ENCODE results near the gene BBC3.

BBC3 gene

GRCh38 chr19:47228168-47228936 lies 2.6 kb downstream of the BBC3 start:
- no peak for DNase-seq (ENCODE audit: insufficient read length)

GRCh38 chr19:47227352-47228167 lies 3.4 kb downstream of the BBC3 start:
- no peak for DNase-seq (ENCODE audit: insufficient read length)
- peak; percentile 80 for FAIRE-seq
- TF ChIP-seq TAF1 (IDR thresholded peaks at IDR 0.05; ENCODE audit: borderline replicate concordance, low read depth, low read length) (no peak), POLR2AphosphoS5 (IDR thresholded peaks at IDR 0.05; ENCODE audit: low read depth, low read length) (no peak), POLR2A (IDR thresholded peaks at IDR 0.05; ENCODE audit: low read depth, low read length) (no peak)

More at GRCh38 chr19:47228168-47228936, 2.6 kb downstream of the BBC3 start:
- TF ChIP-seq TAF1 (IDR thresholded peaks at IDR 0.05; ENCODE audit: borderline replicate concordance, low read depth, low read length) (0 out of 2 replicates have a peak, but pooled peaks have one; percentile 24), POLR2AphosphoS5 (IDR thresholded peaks at IDR 0.05; ENCODE audit: low read depth, low read length) (peak; percentile 43; the same call in 1 of the 2 replicates), POLR2A (IDR thresholded peaks at IDR 0.05; ENCODE audit: low read depth, low read length) (peak; percentile 46; the same call in 1 of the 2 replicates)
- peak; percentile 67 for FAIRE-seq

- DNase-seq (ENCODE audit: insufficient read length) (no peak), FAIRE-seq (peak; percentile 24)
These were observed 4.3 kb downstream of the BBC3 start for GRCh38 chr19:47226426-47227351.

GRCh38 chr19:47225746-47226425 lies 5.1 kb downstream of the BBC3 start:
- FAIRE-seq = peak; percentile 90
- peak; percentile 87 for DNase-seq (ENCODE audit: insufficient read length)
- TF ChIP-seq POLR2AphosphoS5 (IDR thresholded peaks at IDR 0.05; ENCODE audit: low read depth, low read length) (peak; percentile 98), POLR2A (IDR thresholded peaks at IDR 0.05; ENCODE audit: low read depth, low read length) (peak; percentile 99), TAF1 (IDR thresholded peaks at IDR 0.05; ENCODE audit: borderline replicate concordance, low read depth, low read length) (peak; percentile 93)

More at GRCh38 chr19:47226426-47227351, 4.3 kb downstream of the BBC3 start:
- TF ChIP-seq POLR2AphosphoS5 (IDR thresholded peaks at IDR 0.05; ENCODE audit: low read depth, low read length) (0 out of 2 replicates have a peak, but pooled peaks have one; percentile 52), POLR2A (IDR thresholded peaks at IDR 0.05; ENCODE audit: low read depth, low read length) (peak; percentile 51; the same call in 1 of the 2 replicates), TAF1 (IDR thresholded peaks at IDR 0.05; ENCODE audit: borderline replicate concordance, low read depth, low read length) (no peak)

GRCh38 chr19:47221890-47222289 lies 9.1 kb downstream of the BBC3 start:
- TF ChIP-seq TAF1 (IDR thresholded peaks at IDR 0.05; ENCODE audit: borderline replicate concordance, low read depth, low read length) (no peak), POLR2A (IDR thresholded peaks at IDR 0.05; ENCODE audit: low read depth, low read length) (no peak), POLR2AphosphoS5 (IDR thresholded peaks at IDR 0.05; ENCODE audit: low read depth, low read length) (no peak)
- FAIRE-seq (no peak), DNase-seq (ENCODE audit: insufficient read length) (no peak)

- TF ChIP-seq TAF1 (IDR thresholded peaks at IDR 0.05; ENCODE audit: borderline replicate concordance, low read depth, low read length) (no peak), POLR2A (IDR thresholded peaks at IDR 0.05; ENCODE audit: low read depth, low read length) (no peak), POLR2AphosphoS5 (IDR thresholded peaks at IDR 0.05; ENCODE audit: low read depth, low read length) (no peak)
- DNase-seq (ENCODE audit: insufficient read length) = no peak
- FAIRE-seq = no peak
These were observed 9.7 kb downstream of the BBC3 start for GRCh38 chr19:47221080-47221841.

- FAIRE-seq (no peak), DNase-seq (ENCODE audit: insufficient read length) (no peak)
These were observed 15.4 kb downstream of the BBC3 start for GRCh38 chr19:47215581-47215980.

GRCh38 chr19:47210689-47211316 lies 20.2 kb downstream of the BBC3 start:
- no peak for DNase-seq (ENCODE audit: insufficient read length)
- peak; percentile 97 for FAIRE-seq
- TF ChIP-seq POLR2A (IDR thresholded peaks at IDR 0.05; ENCODE audit: low read depth, low read length) = no peak
- no peak for TF ChIP-seq TAF1 (IDR thresholded peaks at IDR 0.05; ENCODE audit: borderline replicate concordance, low read depth, low read length)
- TF ChIP-seq POLR2AphosphoS5 (IDR thresholded peaks at IDR 0.05; ENCODE audit: low read depth, low read length) = no peak

More at GRCh38 chr19:47215581-47215980, 15.4 kb downstream of the BBC3 start:
- TF ChIP-seq POLR2AphosphoS5 (IDR thresholded peaks at IDR 0.05; ENCODE audit: low read depth, low read length) (no peak), POLR2A (IDR thresholded peaks at IDR 0.05; ENCODE audit: low read depth, low read length) (no peak), TAF1 (IDR thresholded peaks at IDR 0.05; ENCODE audit: borderline replicate concordance, low read depth, low read length) (no peak)

- TF ChIP-seq POLR2A (IDR thresholded peaks at IDR 0.05; ENCODE audit: low read depth, low read length) (no peak), POLR2AphosphoS5 (IDR thresholded peaks at IDR 0.05; ENCODE audit: low read depth, low read length) (no peak), TAF1 (IDR thresholded peaks at IDR 0.05; ENCODE audit: borderline replicate concordance, low read depth, low read length) (no peak)
- FAIRE-seq = no peak
- DNase-seq (ENCODE audit: insufficient read length) = no peak
These were observed 20.9 kb downstream of the BBC3 start for GRCh38 chr19:47210180-47210490.
